HepG2 (cell line): ENCODE measurements around the gene P3H3. TPM values are rescaled to one million over a fixed set of nuclear protein-coding genes. Genes with fewer than 3 reads are reported as not detected.

Source experiments
- ATAC-seq: fragments of 200-7000 bp; cut with Tn5 transposase; 3 replicates; pipeline ENCODE4 v1.9.1; 2020; ENCODE audit warnings: mild to moderate bottlenecking, moderate library complexity
- BruUV-seq: library from RNA; stranded (reverse); fragments of 400-500 nt; replicated peaks from 2 replicates; lab custom pipeline; 2021; lab: Mats Ljungman, UMichigan
- CTCF ChIA-PET: fragments of 300-600 bp; formaldehyde crosslinking; extraction: SDS; loops from one replicate; lab custom pipeline; 2021; ENCODE audit warnings: low total read pairs, inconsistent platforms, low intra/inter-chr PET ratio; lab: Yijun Ruan, JAX
- POLR2A ChIA-PET: fragments of 350-600 bp; sonication (Branson Sonifier 250); formaldehyde crosslinking; loops from one replicate; lab custom pipeline; 2020; ENCODE audit warnings: antibody characterized with exemption, inconsistent platforms; lab: Yijun Ruan, JAX
- DNase-seq: peaks from one replicate; pipeline ENCODE4 v3.0.0-alpha.2; 2015; ENCODE audit warnings: low spot score
- FAIRE-seq: peaks from 3 replicates; lab custom pipeline; 2011; peaks lifted over from hg19 to GRCh38; lab: Jason Lieb, UNC
- H2AFZ ChIP-seq: one replicate; pipeline ENCODE4 v1.6.1; 2011; ENCODE audit warnings: low read length, inconsistent platforms
- H3K27ac ChIP-seq: fragments of 300-600 bp; 3 replicates; pipeline ENCODE4 v1.8.0; 2011; ENCODE audit warnings: mixed run types, mild to moderate bottlenecking, mixed read lengths, low read length, inconsistent platforms; ENCODE audit not compliant: insufficient read depth; ENCODE audit errors: extremely low read length
- H3K27me3 ChIP-seq, 2 experiments: fragments of 200-600 bp in 1 of 2; 2 replicates in 1 of 2; 3 replicates in 1 of 2; pipeline versions ENCODE4 v1.6.0 to v1.8.0; 2011; ENCODE audit warnings: low read length in 2 of 2, mild to moderate bottlenecking in 2 of 2, moderate library complexity in 2 of 2, inconsistent platforms in 1 of 2; ENCODE audit not compliant: insufficient read depth in 2 of 2, control insufficient read depth in 1 of 2
- H3K36me3 ChIP-seq, 2 experiments: fragments of 200-600 bp in 1 of 2; replicated peaks in 1 of 2; 2 replicates in 1 of 2; 3 replicates in 1 of 2; pipeline versions ENCODE4 v1.5.1 to v1.8.0; 2011; ENCODE audit warnings: low read length in 2 of 2, inconsistent platforms in 1 of 2; ENCODE audit not compliant: insufficient read depth in 2 of 2, control insufficient read depth in 1 of 2
- H3K4me1 ChIP-seq: 2 replicates; pipeline ENCODE4 v1.5.1; 2012; ENCODE audit warnings: low read length, inconsistent platforms; ENCODE audit not compliant: insufficient read depth
- H3K4me2 ChIP-seq: 2 replicates; pipeline ENCODE4 v1.6.0; 2011; ENCODE audit warnings: low read depth, low read length, inconsistent platforms
- H3K4me3 ChIP-seq, 3 experiments: fragments of 200-600 bp in 1 of 3; sonication (generic), shearing (Covaris generic) in 1 of 3; replicated peaks in 1 of 3; 2 replicates each; pipeline ENCODE4 v1.5.1; 2011 to 2016; ENCODE audit warnings: low read length in 3 of 3, inconsistent platforms in 2 of 3, low read depth in 2 of 3, mild to moderate bottlenecking in 2 of 3, control low read depth in 1 of 3, mixed read lengths in 1 of 3; ENCODE audit not compliant: insufficient read depth in 1 of 3
- H3K79me2 ChIP-seq: one replicate; pipeline ENCODE4 v1.6.1; 2011; ENCODE audit warnings: low read length, inconsistent platforms; ENCODE audit not compliant: insufficient read depth
- H3K9ac ChIP-seq: 2 replicates; pipeline ENCODE4 v1.6.0; 2011; ENCODE audit warnings: mild to moderate bottlenecking, low read depth, low read length, inconsistent platforms; ENCODE audit not compliant: insufficient read depth
- H3K9me3 ChIP-seq: 2 replicates; pipeline ENCODE4 v1.5.1; 2012; ENCODE audit warnings: mild to moderate bottlenecking, low read length
- H4K20me1 ChIP-seq: 2 replicates; pipeline ENCODE4 v1.6.0; 2011; ENCODE audit warnings: inconsistent platforms, mild to moderate bottlenecking, low read length, moderate library complexity; ENCODE audit not compliant: insufficient read depth
- HNRNPH1 ChIP-seq: fragments of 200-400 bp; formaldehyde crosslinking; optimal IDR thresholded peaks from 2 replicates; pipeline ENCODE3; 2017; ENCODE audit warnings: mild to moderate bottlenecking, low read depth, low read length
- NFKB2 ChIP-seq: sonication (generic); formaldehyde crosslinking; IDR thresholded peaks from 2 replicates; pipeline ENCODE4 v1.4.0; 2020; ENCODE audit warnings: missing genetic modification reagents, borderline replicate concordance
- SNRNP70 ChIP-seq: fragments of 200-400 bp; formaldehyde crosslinking; IDR thresholded peaks from 2 replicates; pipeline ENCODE4 v1.6.1; 2017; ENCODE audit warnings: mild to moderate bottlenecking, low read depth, low read length, moderate library complexity
- WIZ ChIP-seq: sonication (generic); formaldehyde crosslinking; IDR thresholded peaks from 2 replicates; pipeline ENCODE4 v1.5.1; 2020; ENCODE audit warnings: mild to moderate bottlenecking, missing genetic modification reagents
- ZNF121 ChIP-seq: sonication (generic); formaldehyde crosslinking; IDR thresholded peaks from 2 replicates; pipeline ENCODE4 v1.5.0; 2020; ENCODE audit warnings: mild to moderate bottlenecking, missing genetic modification reagents
- ZNF597 ChIP-seq: sonication (generic); formaldehyde crosslinking; IDR thresholded peaks from 2 replicates; pipeline ENCODE4 v1.5.0; 2020; ENCODE audit warnings: missing genetic modification reagents
- ZNF639 ChIP-seq: conservative IDR thresholded peaks from 2 replicates; pipeline ENCODE4 v1.6.1; 2018; ENCODE audit warnings: missing genetic modification reagents
- ZSCAN29 ChIP-seq: sonication (generic); formaldehyde crosslinking; conservative IDR thresholded peaks from 2 replicates; pipeline ENCODE4 v1.4.0; 2020; ENCODE audit warnings: mild to moderate bottlenecking, missing genetic modification reagents
- WGBS: methylation state at CpG from one replicate; pipeline ENCODE4 v1.1.6; 2017; ENCODE audit warnings: low lambda C conversion rate; 5-methylcytosine and 5-hydroxymethylcytosine counted together
- in situ Hi-C: cut with HindIII; loops from 2 replicates; pipeline ENCODE4 v1.10.0; 2017; ENCODE audit warnings: low pct_unique_long_range_greater_than_20kb; ENCODE audit not compliant: extremely low pct_ligation_motif_present
- intact Hi-C: fragments of 100-400 bp; cut with micrococcal nuclease; formaldehyde crosslinking; loops from one replicate; pipeline ENCODE4 v1.10.0; 2022; ENCODE audit not compliant: unreplicated experiment
- polyA plus RNA-seq, 8 experiments: library from polyadenylated mRNA; depleted of rRNA in 3 of 8; stranded (reverse) in 7 of 8; unstranded in 1 of 8; fragments of >200 nt; fragmentation: Illumina TruSeq in 4 of 8; extraction: Trizol in 4 of 8; gene quantifications; 2 replicates each; pipeline versions ENCODE4 v1.2.1 to v1.2.3, GENCODE V29; 2011 to 2016; ENCODE audit warnings: low read depth in 4 of 8, missing spikeins in 1 of 8, mixed read lengths in 1 of 8; ENCODE audit not compliant: insufficient read depth in 1 of 8
- total RNA-seq, 5 experiments: library from RNA; depleted of rRNA; stranded (reverse); fragments of >200 nt; fragmentation: Illumina TruSeq; extraction: Trizol; gene quantifications; 2 replicates each; pipeline ENCODE4 v1.2.3, GENCODE V29; 2016; ENCODE audit warnings: low read depth in 1 of 5

P3H3 gene
- total and polyA plus RNA-seq, 2 of the 13 experiments (the other 11 are each of a cell fraction or from before 2014, with no cell fraction given), result 20.1 to 20.5 TPM

DNA sequence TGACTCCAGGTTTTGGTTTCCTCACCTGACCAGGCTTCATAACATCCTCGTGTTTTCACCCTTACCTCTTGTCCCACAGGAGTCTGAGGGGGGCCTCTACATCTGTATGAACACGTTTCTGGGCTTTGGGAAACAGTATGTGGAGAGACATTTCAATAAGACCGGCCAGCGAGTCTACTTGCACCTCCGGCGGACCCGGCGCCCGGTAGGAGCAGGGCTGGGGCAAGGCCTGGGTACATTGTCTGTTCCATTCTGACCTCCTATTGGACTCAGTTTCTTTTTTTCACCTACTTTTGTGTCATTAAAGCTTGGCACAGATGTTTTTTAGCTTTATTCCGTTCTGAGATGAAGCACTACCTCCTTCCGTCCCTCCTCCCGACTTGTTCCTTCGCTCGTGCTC is 27.1 kb downstream of the P3H3 start:
- Histone ChIP-seq H2AFZ (no peak overlapping the region), H3K4me1 (peaks cover 22% of the 10 kb centered on the region), H4K20me1 (no peaks in the 10 kb centered on the region; the same call in 1 of the 2 replicates), H3K36me3 (peaks cover 23 to 52% of the 10 kb centered on the region in 2 experiments), H3K79me2 (peaks cover 28% of the 10 kb centered on the region), H3K9ac (no peak overlapping the region), H3K27me3 (no peaks in the 10 kb centered on the region), H3K4me2 (no peak overlapping the region), H3K9me3 (no peaks in the 10 kb centered on the region), H3K4me3 (no peak overlapping the region), H3K27ac (no peak overlapping the region)
- DNase-seq (no peak), FAIRE-seq (no peak), ATAC-seq (no peak)
- CTCF ChIA-PET, result no interaction called here
- WGBS, result 95% methylated on average over 14 of the region's 14 CpGs
- intact Hi-C loops (no loop called here), in situ Hi-C loops (no loop called here)
- TF ChIP-seq NFKB2 (CRISPR knock-in tag), result no peak
- no peak for TF ChIP-seq ZSCAN29 (CRISPR knock-in tag)
- TF ChIP-seq ZNF597 (CRISPR knock-in tag), result no peak
- TF ChIP-seq WIZ, result no peak
- no peak for TF ChIP-seq ZNF121 (CRISPR knock-in tag)
- no peak for TF ChIP-seq SNRNP70
- TF ChIP-seq ZNF639 (CRISPR knock-in tag), result no peak
- no peak for TF ChIP-seq HNRNPH1
- POLR2A ChIA-PET, result interaction anchor here (0.9 to 5.2 kb wide), 2 partner anchors 12 to 18 kb away, joined by 3 to 132 read pairs; partner anchors contain the start of genes SPSB2 and TPI1
- no TSS peak for BruUV-seq
